Activated CD4-positive, alpha-beta memory T cell treated with anti-CD3 and anti-CD28 coated beads, Interleukin-2, amount 10 ng/mL, durations not matched to agents 7 days and 5 days (primary cell): Measurements from ENCODE around the gene TIMM50. TPM values are rescaled to one million over a fixed set of nuclear protein-coding genes. Genes with fewer than 3 reads are reported as not detected.
A peak's percentile ranks its signal among the peaks of the same experiment; 100 is the strongest.

Experiments used
- CTCF ChIA-PET: fragments of 350-600 bp; sonication (Branson Sonifier 250); formaldehyde crosslinking; loops from one replicate; lab custom pipeline; 2021; ENCODE audit warnings: antibody characterized with exemption, inconsistent platforms; lab: Charles Lee
- POLR2A ChIA-PET: fragments of 350-600 bp; sonication (Branson Sonifier 250); formaldehyde crosslinking; loops from one replicate; lab custom pipeline; 2021; ENCODE audit warnings: antibody characterized with exemption; lab: Charles Lee
- DNase-seq: peaks from one replicate; pipeline ENCODE4 v3.0.0-alpha.2; 2020
- H3K27ac Mint-ChIP-seq: one replicate; pipeline ENCODE4 v1.8.0; 2021; ENCODE audit warnings: mild to moderate bottlenecking, mixed read lengths
- H3K27me3 Mint-ChIP-seq: one replicate; pipeline ENCODE4 v1.8.0; 2021; ENCODE audit warnings: mixed read lengths
- H3K36me3 Mint-ChIP-seq: one replicate; pipeline ENCODE4 v1.8.0; 2021; ENCODE audit warnings: low read depth, mixed read lengths
- H3K4me1 Mint-ChIP-seq: one replicate; pipeline ENCODE4 v1.8.0; 2021; ENCODE audit warnings: mixed read lengths
- H3K4me3 Mint-ChIP-seq: one replicate; pipeline ENCODE4 v1.8.0; 2021; ENCODE audit warnings: mild to moderate bottlenecking, mixed read lengths
- H3K9me3 Mint-ChIP-seq: one replicate; pipeline ENCODE4 v1.8.0; 2021; ENCODE audit warnings: mixed read lengths
- total RNA-seq, 2 experiments: library from RNA; stranded (reverse); gene quantifications; one replicate each; pipeline ENCODE4 v1.2.3, GENCODE V29; 2021

Gene TIMM50
- total RNA-seq, 2 experiments from 2014 or later: 44.0 to 44.8 TPM

GRCh38 chr19:39507715-39508364 lies 27.2 kb downstream of the TIMM50 start:
- ChIA-PET POLR2A (interaction anchor here (0.9 kb wide), 1 partner anchor 9 kb away, joined by 4 read pairs; the partner anchor contains the start of gene DLL3), CTCF (no interaction called here)
- peaks cover 5% of the 10 kb centered on the region for H3K36me3 Mint-ChIP-seq
- peaks cover 21% of the 10 kb centered on the region for H3K4me1 Mint-ChIP-seq
- H3K27me3 Mint-ChIP-seq: peaks cover 54% of the 10 kb centered on the region
- no peaks in the 10 kb centered on the region for H3K9me3 Mint-ChIP-seq
- no peak for DNase-seq
- no peak overlapping the region for H3K27ac Mint-ChIP-seq
- peak overlapping the region; percentile 62 for H3K4me3 Mint-ChIP-seq

GRCh38 chr19:39508629-39509028 lies 28.0 kb downstream of the TIMM50 start:
- Mint-ChIP-seq H3K36me3 (peaks cover 5% of the 10 kb centered on the region), H3K4me1 (peaks cover 17% of the 10 kb centered on the region), H3K9me3 (no peaks in the 10 kb centered on the region), H3K4me3 (no peak overlapping the region), H3K27ac (no peak overlapping the region), H3K27me3 (peaks cover 56% of the 10 kb centered on the region)
- DNase-seq: no peak
- ChIA-PET POLR2A (no interaction called here), CTCF (no interaction called here)

DNA sequence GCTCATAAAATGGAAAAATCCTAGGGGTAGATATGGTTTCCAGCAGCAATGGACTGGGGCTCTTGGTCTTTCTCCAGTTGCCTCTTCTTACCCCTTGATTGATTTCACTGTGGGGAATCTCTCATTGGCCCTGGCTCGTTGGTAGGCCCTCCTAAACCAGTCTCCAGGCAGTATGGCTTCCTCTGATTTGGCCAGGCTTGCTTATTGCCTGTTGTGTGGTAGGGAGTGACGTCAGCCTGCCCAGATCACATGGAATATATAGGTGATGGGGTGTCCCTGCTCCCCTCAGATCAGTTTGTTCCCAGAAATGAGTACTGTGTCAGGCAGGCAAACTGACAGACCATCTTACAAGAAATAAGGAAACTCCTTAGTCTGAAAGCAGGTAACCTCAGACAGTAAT lies 28.6 kb downstream of the TIMM50 start:
- no peak overlapping the region for H3K4me3 Mint-ChIP-seq
- no peak for DNase-seq
- no peak overlapping the region for H3K27ac Mint-ChIP-seq
- no peaks in the 10 kb centered on the region for H3K9me3 Mint-ChIP-seq
- H3K27me3 Mint-ChIP-seq: peaks cover 56% of the 10 kb centered on the region
- H3K4me1 Mint-ChIP-seq: peaks cover 17% of the 10 kb centered on the region
- peaks cover 5% of the 10 kb centered on the region for H3K36me3 Mint-ChIP-seq
- CTCF ChIA-PET: interaction anchor here (0.7 kb wide), 1 partner anchor 25 kb away, joined by 3 read pairs; no protein-coding TSS in a partner anchor
- POLR2A ChIA-PET: no interaction called here

DNA sequence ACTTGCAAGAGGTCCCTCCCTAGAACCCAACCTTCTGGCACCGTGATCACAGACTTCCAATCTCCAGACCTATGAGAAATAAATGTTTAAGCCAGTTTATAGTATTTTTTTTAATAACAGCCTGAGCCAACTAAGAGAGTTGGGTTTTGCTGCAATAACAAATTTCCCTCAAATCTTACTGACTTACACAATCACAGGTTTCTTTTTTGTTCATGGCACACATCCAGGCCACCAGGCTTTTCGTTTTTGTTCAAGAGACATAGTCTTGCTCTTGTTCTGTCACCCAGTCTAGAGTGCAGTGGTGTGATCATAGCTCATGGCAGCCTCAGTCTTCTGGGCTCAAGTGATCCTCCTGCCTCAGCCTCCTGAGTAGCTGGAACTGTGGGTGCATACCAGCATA lies 32.4 kb downstream of the TIMM50 start:
- ChIA-PET POLR2A (interaction anchor here (1.5 kb wide), 1 partner anchor 162 kb away, joined by 3 read pairs; no protein-coding TSS in a partner anchor), CTCF (interaction anchor here (0.8 to 1.2 kb wide), 2 partner anchors 12 to 68 kb away, joined by 4 read pairs; partner anchors contain the start of gene SUPT5H)
- peaks cover 53% of the 10 kb centered on the region for H3K27me3 Mint-ChIP-seq
- DNase-seq: no peak
- H3K36me3 Mint-ChIP-seq: peaks cover 4% of the 10 kb centered on the region
- H3K27ac Mint-ChIP-seq: no peak overlapping the region
- no peak overlapping the region for H3K4me3 Mint-ChIP-seq
- H3K9me3 Mint-ChIP-seq: no peaks in the 10 kb centered on the region
- peaks cover 12% of the 10 kb centered on the region for H3K4me1 Mint-ChIP-seq

DNA sequence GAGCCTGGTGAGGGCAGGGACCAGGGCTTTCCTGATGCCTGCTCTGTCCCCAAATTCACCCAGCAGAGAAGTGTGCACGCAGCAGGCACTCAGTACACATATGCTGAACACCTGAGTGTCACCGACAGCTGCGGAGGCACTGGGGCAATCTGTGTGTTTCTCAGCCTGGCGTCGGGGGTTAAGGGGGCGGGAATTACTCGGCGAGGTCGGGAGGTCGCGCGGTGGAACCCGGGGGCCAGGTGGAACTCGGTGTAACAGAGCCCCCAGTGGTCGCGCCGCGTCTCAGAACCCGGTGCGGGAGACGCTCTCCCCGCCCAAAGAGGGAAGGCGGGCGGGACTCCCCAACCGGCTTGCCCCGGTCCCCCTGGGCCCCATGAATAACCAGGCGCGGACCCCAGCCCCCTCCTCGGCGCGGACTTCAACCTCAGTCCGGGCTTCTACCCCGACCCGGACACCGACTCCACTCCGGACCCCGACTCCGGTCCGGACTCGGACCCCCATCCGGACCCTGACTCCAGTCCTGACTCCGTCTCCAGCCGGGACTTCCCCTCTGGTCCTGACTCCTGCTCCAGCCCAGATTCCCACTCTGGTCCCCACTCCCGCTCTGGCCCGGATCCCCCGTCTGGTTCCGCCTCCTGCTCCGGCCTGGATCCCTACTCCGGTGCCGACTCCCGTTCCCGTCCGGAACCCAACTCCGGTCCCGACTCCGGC lies 34.4 kb downstream of the TIMM50 start, which contains the start of gene SELENOV:
Gene SELENOV, plus strand, starts transcription at position 300 of the 711 bp plus-strand sequence. Its CDS starts 74 bp downstream, at position 374.
- POLR2A ChIA-PET: interaction anchor here (1.0 to 1.3 kb wide), 2 partner anchors 12 to 17 kb away, joined by 3 to 4 read pairs; partner anchors contain the start of gene EID2B

DNA sequence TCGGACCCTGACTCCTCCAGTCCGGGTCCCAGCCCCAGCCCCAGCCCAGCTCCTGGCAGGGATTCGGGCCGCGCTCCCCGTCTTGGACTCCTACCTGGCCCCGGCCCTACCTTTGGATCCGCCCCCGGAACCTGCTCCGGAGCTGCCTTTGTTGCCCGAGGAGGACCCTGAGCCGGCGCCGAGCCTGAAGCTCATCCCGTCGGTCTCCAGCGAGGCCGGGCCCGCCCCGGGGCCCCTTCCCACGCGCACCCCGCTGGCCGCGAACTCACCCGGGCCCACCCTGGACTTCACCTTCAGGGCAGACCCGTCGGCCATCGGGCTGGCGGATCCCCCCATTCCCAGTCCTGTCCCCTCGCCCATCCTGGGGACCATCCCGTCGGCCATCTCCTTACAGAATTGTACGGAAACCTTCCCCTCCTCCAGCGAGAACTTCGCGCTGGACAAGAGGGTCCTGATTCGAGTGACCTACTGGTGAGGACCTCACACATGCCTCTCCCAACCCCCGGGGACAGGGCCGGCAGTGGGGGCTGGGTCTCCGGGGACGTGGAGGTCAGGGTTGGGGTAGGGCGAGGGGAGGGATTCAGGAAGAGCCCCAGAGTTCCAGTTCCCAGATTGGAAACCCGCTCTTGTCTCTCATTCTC lies 35.0 kb downstream of the TIMM50 start:
- H3K4me1 Mint-ChIP-seq: peaks cover 10% of the 10 kb centered on the region
- no peaks in the 10 kb centered on the region for H3K9me3 Mint-ChIP-seq
- peaks cover 4% of the 10 kb centered on the region for H3K36me3 Mint-ChIP-seq
- H3K27ac Mint-ChIP-seq: no peak overlapping the region
- H3K4me3 Mint-ChIP-seq: no peak overlapping the region
- no peak for DNase-seq
- peaks cover 44% of the 10 kb centered on the region for H3K27me3 Mint-ChIP-seq
- ChIA-PET CTCF (interaction anchor here (1.3 kb wide), 1 partner anchor 42 kb away, joined by 3 read pairs; no protein-coding TSS in a partner anchor), POLR2A (interaction anchor here (1.0 kb wide), 1 partner anchor 17 kb away, joined by 3 read pairs; the partner anchor contains the start of gene EID2B)

More for the DNA sequence above, 34.4 kb downstream of the TIMM50 start, which contains the start of gene SELENOV:
- H3K27ac Mint-ChIP-seq: no peak within 1 kb of the TSS
- no peak within 1 kb of the TSS for H3K4me3 Mint-ChIP-seq
- H3K36me3 Mint-ChIP-seq: peaks cover 4% of the 10 kb centered on the region
- DNase-seq: no peak
- peaks cover 10% of the 10 kb centered on the region for H3K4me1 Mint-ChIP-seq
- CTCF ChIA-PET: interaction anchor here (1.3 to 1.9 kb wide), 2 partner anchors 12 to 41 kb away, joined by 3 to 9 read pairs; no protein-coding TSS in a partner anchor
- peaks cover 44% of the 10 kb centered on the region for H3K27me3 Mint-ChIP-seq
- H3K9me3 Mint-ChIP-seq: no peaks in the 10 kb centered on the region

GRCh38 chr19:39516270-39516669 lies 35.6 kb downstream of the TIMM50 start:
- Mint-ChIP-seq H3K27me3 (peaks cover 44% of the 10 kb centered on the region), H3K9me3 (no peaks in the 10 kb centered on the region), H3K4me3 (no peak overlapping the region), H3K27ac (no peak overlapping the region), H3K36me3 (peaks cover 4% of the 10 kb centered on the region), H3K4me1 (peaks cover 10% of the 10 kb centered on the region)
- POLR2A ChIA-PET: no interaction called here
- no peak for DNase-seq
- CTCF ChIA-PET: interaction anchor here (1.3 kb wide), 1 partner anchor 42 kb away, joined by 3 read pairs; no protein-coding TSS in a partner anchor

- ChIA-PET CTCF (interaction anchor here (0.6 to 1.2 kb wide), 3 partner anchors 44 to 104 kb away, joined by 3 read pairs; no protein-coding TSS in a partner anchor), POLR2A (interaction anchor here (2.5 kb wide), 1 partner anchor 15 kb away, joined by 8 read pairs; the partner anchor contains the start of gene EID2B)
- Mint-ChIP-seq H3K9me3 (no peaks in the 10 kb centered on the region), H3K4me3 (no peak overlapping the region), H3K4me1 (peaks cover 10% of the 10 kb centered on the region), H3K27me3 (peaks cover 43% of the 10 kb centered on the region), H3K36me3 (peaks cover 4% of the 10 kb centered on the region), H3K27ac (no peak overlapping the region)
- no peak for DNase-seq
Observed at GRCh38 chr19:39517432-39517831, 36.8 kb downstream of the TIMM50 start.

- no peak for DNase-seq
- Mint-ChIP-seq H3K4me1 (peaks cover 10% of the 10 kb centered on the region), H3K27me3 (peaks cover 36% of the 10 kb centered on the region), H3K27ac (no peak overlapping the region), H3K4me3 (no peak overlapping the region), H3K9me3 (no peaks in the 10 kb centered on the region), H3K36me3 (peaks cover 4% of the 10 kb centered on the region)
- POLR2A ChIA-PET: interaction anchor here (2.5 kb wide), 1 partner anchor 14 kb away, joined by 8 read pairs; the partner anchor contains the start of gene EID2B
- CTCF ChIA-PET: interaction anchor here (0.6 to 2.5 kb wide), 5 partner anchors 14 to 1175 kb away, joined by 3 to 8 read pairs (median 3); partner anchors contain the start of gene EID2B
Observed at GRCh38 chr19:39518458-39518857, 37.8 kb downstream of the TIMM50 start.

GRCh38 chr19:39518975-39519374 lies 38.3 kb downstream of the TIMM50 start:
- no peaks in the 10 kb centered on the region for H3K9me3 Mint-ChIP-seq
- H3K4me3 Mint-ChIP-seq: no peak overlapping the region
- H3K36me3 Mint-ChIP-seq: peaks cover 4% of the 10 kb centered on the region
- ChIA-PET POLR2A (interaction anchor here (2.5 kb wide), 1 partner anchor 14 kb away, joined by 8 read pairs; the partner anchor contains the start of gene EID2B), CTCF (interaction anchor here (0.5 to 2.5 kb wide), 2 partner anchors 14 to 74 kb away, joined by 3 to 8 read pairs; partner anchors contain the start of genes EID2B and SUPT5H)
- H3K27me3 Mint-ChIP-seq: peaks cover 31% of the 10 kb centered on the region
- H3K4me1 Mint-ChIP-seq: peaks cover 10% of the 10 kb centered on the region
- H3K27ac Mint-ChIP-seq: no peak overlapping the region
- no peak for DNase-seq

- Mint-ChIP-seq H3K36me3 (peaks cover 4% of the 10 kb centered on the region), H3K4me1 (peaks cover 5% of the 10 kb centered on the region), H3K27me3 (peaks cover 21% of the 10 kb centered on the region), H3K27ac (no peak overlapping the region), H3K4me3 (no peak overlapping the region), H3K9me3 (no peaks in the 10 kb centered on the region)
- no peak for DNase-seq
- CTCF ChIA-PET: interaction anchor here (2.5 kb wide), 1 partner anchor 12 kb away, joined by 8 read pairs; the partner anchor contains the start of gene EID2B
- POLR2A ChIA-PET: no interaction called here
Observed at GRCh38 chr19:39520541-39521484, 40.2 kb downstream of the TIMM50 start.
